ENCODE measurements around the gene LRRTM4.

- TF ChIP-seq CTCF (conservative IDR thresholded peaks at IDR 0.05 in 1 of 2, IDR thresholded peaks at IDR 0.05 in 1 of 2; ENCODE audit: low read depth in 1 of 2, low read length in 2 of 2): no peak
- no peak for TF ChIP-seq EZH2 (IDR thresholded peaks at IDR 0.05; ENCODE audit: low read length, missing control alignments)
Measured at GRCh38 chr2:76721226-76721625, 801.0 kb downstream of the LRRTM4 start.
